Ovary (tissue), 9 donors: Measurements from ENCODE around the gene ASPHD1. TPM values are rescaled to one million over a fixed set of nuclear protein-coding genes. Genes with fewer than 3 reads are reported as not detected.
"Not testable (repeated sequence)": the region's sequence is repeated elsewhere in the genome, so short reads cannot be mapped to it uniquely, and the experiment has no call there.

Experiments
- DNase-seq, 5 donors: peaks; one replicate each; pipeline ENCODE4 v3.0.0-alpha.2; 2019 to 2020
- H3K27ac ChIP-seq, 2 donors: fragments of 200-600 bp; one replicate each; pipeline versions ENCODE4 v1.5.1 to v1.8.0; 2019 to 2022
- H3K27me3 ChIP-seq: fragments of 200-600 bp; one replicate; pipeline ENCODE4 v1.8.0; 2022
- H3K36me3 ChIP-seq: fragments of 200-600 bp; sonication (generic); one replicate; pipeline ENCODE4 v1.5.1; 2019
- H3K4me1 ChIP-seq: one replicate; pipeline ENCODE4 v1.8.1; 2013; ENCODE audit warnings: mild to moderate bottlenecking, moderate library complexity; ENCODE audit not compliant: insufficient read depth
- H3K4me3 ChIP-seq: fragments of 200-600 bp; sonication (generic); one replicate; pipeline ENCODE4 v1.5.1; 2017
- H3K9me3 ChIP-seq, 2 donors: fragments of 200-600 bp in 1 of 2; sonication (generic) in 1 of 2; one replicate each; pipeline versions ENCODE4 v1.5.1 to v1.8.1; 2013 to 2019; ENCODE audit warnings: mild to moderate bottlenecking in 1 of 2, moderate library complexity in 1 of 2
- EP300 ChIP-seq: sonication (generic); formaldehyde crosslinking; IDR thresholded peaks from one replicate; pipeline ENCODE4 v1.6.1; 2017; ENCODE audit warnings: antibody characterized with exemption
- POLR2A ChIP-seq: fragments of 450-650 bp; IDR thresholded peaks from one replicate; pipeline ENCODE4 v1.6.1; 2017; ENCODE audit warnings: antibody characterized with exemption, mild to moderate bottlenecking, moderate library complexity
- WGBS, 3 donors: extraction: QIAGEN DNeasy Blood & Tissue Kit in 1 of 3; methylation state at CpG; one replicate each; pipeline versions ENCODE4 v1.1.5 to v1.1.7; 2013 to 2017; 5-methylcytosine and 5-hydroxymethylcytosine counted together
- intact Hi-C, 4 donors: fragments of 100-400 bp; cut with DNase I; formaldehyde crosslinking; loops; one replicate each; pipeline versions ENCODE4 v1.11.0 to v1.15.1; 2022 to 2023
- polyA plus RNA-seq, 2 donors: library from polyadenylated mRNA; stranded (reverse); fragments of 200-250 nt in 1 of 2; fragments of 350-450 nt in 1 of 2; fragmentation: Illumina TruSeq in 1 of 2; extraction: RNeasy Lipid Tissue Mini Kit (QIAGEN cat#74804) in 1 of 2; gene quantifications; one replicate each; pipeline ENCODE4 v1.2.3, GENCODE V29; 2013 to 2014
- total RNA-seq, 7 donors: library from RNA; depleted of rRNA in 2 of 7; stranded (reverse); fragments of >200 nt in 2 of 7; fragmentation: NEBNext Ultra II Directional in 3 of 7; extraction: Animal tissue kit (Norgen Biotek cat#: 25700) in 3 of 7; gene quantifications; one replicate each; pipeline versions ENCODE4 v1.1.0 to v1.2.4, GENCODE V29; 2016 to 2023
- TF ChIP-seq, protein P1 (sequence below), 3 donors: fragments of 450-650 bp in 2 of 3; fragments of 200-600 bp in 1 of 3; IDR thresholded peaks; one replicate each; pipeline versions ENCODE4 v1.5.1 to v1.8.0; 2016 to 2022; ENCODE audit warnings: antibody characterized with exemption in 3 of 3, mild to moderate bottlenecking in 1 of 3
- donor health status: DM: no; HTN: no; CAD: no; lungs with moderate emphysema.
- donor health status: DM: no; HTN: no; CAD: no.
- donor health status: Bipolar disorder and iron deficiency.
- donor health status: DM: yes; HTN: yes; CAD: no.
- donor health status: DM: no; HTN: no; CAD: no.
- donor health status: DM: yes; HTN: yes; CAD: no.

The ASPHD1 gene
- total and polyA plus RNA-seq, 9 donors = 0.38 to 7.8 (median 1.2) TPM; not detected in 1

DNA sequence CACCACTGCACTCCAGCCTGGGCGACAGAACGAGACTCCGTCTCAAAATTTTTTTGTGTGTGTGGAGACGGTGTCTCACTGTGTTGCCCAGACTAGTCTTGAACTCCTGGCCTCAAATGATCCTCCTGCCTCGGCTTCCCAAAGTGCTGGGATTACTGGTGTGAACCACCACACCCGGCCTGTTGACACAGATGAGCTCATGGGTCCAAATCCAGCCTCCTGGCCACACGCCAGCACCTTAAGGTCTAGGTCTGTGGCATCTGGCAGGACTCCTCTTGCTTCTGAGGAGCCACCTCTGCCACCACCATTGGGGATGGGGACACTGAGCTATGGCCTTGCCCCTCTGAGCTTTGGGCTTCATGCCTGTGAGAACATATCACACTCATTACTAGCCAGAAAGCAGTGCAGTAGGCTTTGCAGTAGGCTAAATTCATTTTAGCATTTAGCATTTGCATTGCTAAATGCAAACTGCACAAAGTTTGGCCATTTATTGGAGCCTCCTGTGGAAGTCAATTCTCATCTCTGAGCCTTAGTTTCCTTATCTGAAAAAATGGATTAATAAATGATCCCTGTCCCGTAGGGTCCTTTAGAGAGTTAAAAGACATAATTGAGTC, 31.8 kb upstream of the ASPHD1 start:
- intact Hi-C loops = loop anchor here in 1 of 4 donors (10.0 kb wide), 1 partner anchor 136 kb away; no protein-coding TSS in a partner anchor
- 71 to 73% (median 71%) methylated on average over 8 of the region's 8 CpGs for WGBS, 3 donors
- TF ChIP-seq POLR2A (no peak), EP300 (no peak)
- TF ChIP-seq, protein P1, sequence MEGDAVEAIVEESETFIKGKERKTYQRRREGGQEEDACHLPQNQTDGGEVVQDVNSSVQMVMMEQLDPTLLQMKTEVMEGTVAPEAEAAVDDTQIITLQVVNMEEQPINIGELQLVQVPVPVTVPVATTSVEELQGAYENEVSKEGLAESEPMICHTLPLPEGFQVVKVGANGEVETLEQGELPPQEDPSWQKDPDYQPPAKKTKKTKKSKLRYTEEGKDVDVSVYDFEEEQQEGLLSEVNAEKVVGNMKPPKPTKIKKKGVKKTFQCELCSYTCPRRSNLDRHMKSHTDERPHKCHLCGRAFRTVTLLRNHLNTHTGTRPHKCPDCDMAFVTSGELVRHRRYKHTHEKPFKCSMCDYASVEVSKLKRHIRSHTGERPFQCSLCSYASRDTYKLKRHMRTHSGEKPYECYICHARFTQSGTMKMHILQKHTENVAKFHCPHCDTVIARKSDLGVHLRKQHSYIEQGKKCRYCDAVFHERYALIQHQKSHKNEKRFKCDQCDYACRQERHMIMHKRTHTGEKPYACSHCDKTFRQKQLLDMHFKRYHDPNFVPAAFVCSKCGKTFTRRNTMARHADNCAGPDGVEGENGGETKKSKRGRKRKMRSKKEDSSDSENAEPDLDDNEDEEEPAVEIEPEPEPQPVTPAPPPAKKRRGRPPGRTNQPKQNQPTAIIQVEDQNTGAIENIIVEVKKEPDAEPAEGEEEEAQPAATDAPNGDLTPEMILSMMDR (IDR thresholded peaks at IDR 0.05) = no peak
- Histone ChIP-seq H3K27ac (no peak overlapping the region), H3K4me3 (no peak overlapping the region), H3K9me3 (no peaks in the 10 kb centered on the region), H3K36me3 (no peaks in the 10 kb centered on the region), H3K27me3 (no peaks in the 10 kb centered on the region), H3K4me1 (no peaks in the 10 kb centered on the region)
- DNase-seq = no peak

DNA sequence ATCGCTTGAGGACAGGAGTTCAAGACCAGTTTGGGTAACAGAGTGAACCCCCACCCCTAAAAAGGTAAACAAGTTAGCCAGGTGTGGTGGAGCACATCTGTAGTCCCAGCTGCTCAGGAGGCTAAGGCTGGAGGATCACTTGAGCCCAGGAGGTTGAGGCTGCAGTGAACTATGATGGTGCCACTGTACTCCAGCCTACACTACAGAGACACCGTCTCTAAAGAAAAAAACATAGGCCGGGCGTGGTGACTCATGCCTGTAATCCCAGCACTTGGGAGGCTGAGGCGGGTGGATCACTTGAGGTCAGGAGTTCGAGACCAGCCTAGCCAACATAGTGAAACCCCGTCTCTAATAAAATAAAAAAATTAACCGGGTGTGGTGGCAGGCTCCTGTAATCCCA, 31.2 kb upstream of the ASPHD1 start:
- intact Hi-C loops = loop anchor here in 1 of 4 donors (10.0 kb wide), 1 partner anchor 136 kb away; no protein-coding TSS in a partner anchor
- not testable (repeated sequence) for H3K27ac ChIP-seq, H3K36me3 ChIP-seq, H3K4me1 ChIP-seq, H3K9me3 ChIP-seq, H3K27me3 ChIP-seq, DNase-seq, H3K4me3 ChIP-seq
- 86 to 88% (median 88%) methylated on average over 8 of the region's 8 CpGs for WGBS, 3 donors

DNA sequence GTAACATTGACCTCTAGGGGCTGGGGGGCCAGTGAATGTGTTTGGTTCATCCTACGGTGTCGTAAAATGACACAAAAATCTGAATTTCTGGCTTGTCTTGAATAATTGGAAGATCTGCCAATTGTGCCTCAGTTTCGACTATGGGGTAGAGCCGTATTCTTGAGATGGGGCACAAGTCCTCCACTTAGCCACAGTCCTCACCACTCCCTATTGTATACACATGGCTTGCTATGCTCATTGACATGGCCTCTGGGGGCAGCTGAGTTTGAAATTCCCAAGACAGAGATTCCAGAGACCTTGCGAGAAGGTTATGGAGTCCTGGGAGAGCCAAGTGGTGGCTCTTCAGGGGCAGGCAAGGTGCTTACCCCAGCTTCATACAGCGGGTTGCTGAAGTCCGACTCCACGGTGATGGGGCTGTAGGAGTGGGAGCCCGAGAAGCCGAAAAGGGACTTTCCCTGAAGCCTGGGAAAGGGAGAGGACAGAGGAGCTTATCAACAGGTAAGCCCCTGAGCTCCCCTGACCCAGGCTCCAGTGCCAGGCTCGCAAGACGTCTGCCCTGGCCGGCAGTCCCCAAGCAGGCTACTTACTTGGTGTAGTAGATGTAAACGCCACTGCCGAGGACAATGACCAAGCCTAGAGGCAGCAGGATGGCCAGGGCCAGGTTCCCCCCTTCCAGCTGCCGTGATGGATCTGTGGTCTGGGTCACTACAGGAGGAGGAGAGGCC, 28.3 kb upstream of the ASPHD1 start:
- 92 to 94% (median 93%) methylated on average over 16 of the region's 16 CpGs for WGBS, 3 donors
- H3K27ac ChIP-seq = no peak overlapping the region
- intact Hi-C loops = loop anchor here in 1 of 4 donors (5.0 kb wide), 1 partner anchor 40 kb away; no protein-coding TSS in a partner anchor
- TF ChIP-seq POLR2A = no peak
- no peak for TF ChIP-seq EP300
- TF ChIP-seq, protein P1 (IDR thresholded peaks at IDR 0.05) = no peak
- H3K4me3 ChIP-seq = no peak overlapping the region
- no peak for DNase-seq
- H3K4me1 ChIP-seq = no peaks in the 10 kb centered on the region
- no peaks in the 10 kb centered on the region for H3K9me3 ChIP-seq
- H3K27me3 ChIP-seq = no peaks in the 10 kb centered on the region
- no peaks in the 10 kb centered on the region for H3K36me3 ChIP-seq

DNA sequence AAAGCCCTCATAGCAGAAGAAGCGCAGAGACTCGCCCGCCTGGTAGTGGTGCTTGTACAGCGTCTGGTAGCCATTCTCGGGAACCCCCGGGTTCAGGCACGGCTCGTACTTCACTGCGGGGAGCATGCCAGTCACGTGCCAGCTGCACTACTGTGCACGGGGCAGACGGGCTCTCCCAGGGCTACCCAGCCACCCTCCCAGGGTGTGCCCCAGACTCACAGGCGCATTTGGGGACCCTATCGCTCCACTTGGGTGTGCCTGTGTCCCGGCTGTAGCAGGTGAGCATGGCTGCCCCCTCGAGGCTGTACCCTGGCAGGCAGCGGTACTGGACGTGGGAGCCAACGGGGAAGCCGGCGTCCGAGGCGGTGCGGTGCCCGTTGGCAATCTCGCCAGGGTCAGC, 27.0 kb upstream of the ASPHD1 start:
- H3K27me3 ChIP-seq = no peaks in the 10 kb centered on the region
- H3K9me3 ChIP-seq = no peaks in the 10 kb centered on the region
- no peak overlapping the region for H3K4me3 ChIP-seq
- H3K4me1 ChIP-seq = no peaks in the 10 kb centered on the region
- intact Hi-C loops = loop anchor here in 1 of 4 donors (5.0 kb wide), 1 partner anchor 39 kb away; no protein-coding TSS in a partner anchor
- 92 to 93% (median 92%) methylated on average over 23 to 26 of the region's 26 CpGs for WGBS, 3 donors
- no peak overlapping the region for H3K27ac ChIP-seq
- TF ChIP-seq POLR2A (no peak), EP300 (no peak)
- TF ChIP-seq, protein P1 (IDR thresholded peaks at IDR 0.05) = no peak
- no peak for DNase-seq
- no peaks in the 10 kb centered on the region for H3K36me3 ChIP-seq

DNA sequence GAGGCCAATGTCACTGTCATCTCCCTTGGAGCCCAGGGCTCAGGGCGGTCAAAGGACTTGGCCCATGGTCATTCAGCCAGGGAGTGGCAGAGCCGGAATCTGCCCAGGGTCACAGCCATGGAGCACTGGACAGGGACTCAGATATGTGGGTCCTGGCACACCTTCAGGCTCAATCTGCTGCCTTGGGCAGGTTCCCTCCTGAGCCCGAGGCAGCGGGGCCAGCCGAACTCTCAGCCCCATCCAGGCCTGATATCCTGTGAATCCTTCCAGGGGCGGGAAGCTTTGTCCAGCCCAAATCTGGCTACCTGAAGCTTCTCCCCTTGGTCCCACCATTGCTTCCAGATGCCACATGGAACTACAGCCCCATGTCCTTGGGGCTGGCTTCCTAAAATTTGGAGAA, 25.1 kb upstream of the ASPHD1 start:
- 91 to 95% (median 92%) methylated on average over 6 of the region's 6 CpGs for WGBS, 3 donors
- no peak for DNase-seq
- no peaks in the 10 kb centered on the region for H3K4me1 ChIP-seq
- H3K36me3 ChIP-seq = no peaks in the 10 kb centered on the region
- no peak overlapping the region for H3K27ac ChIP-seq
- H3K4me3 ChIP-seq = no peak overlapping the region
- TF ChIP-seq POLR2A = no peak
- TF ChIP-seq EP300 = no peak
- TF ChIP-seq, protein P1 (IDR thresholded peaks at IDR 0.05) = no peak
- intact Hi-C loops = no loop called here
- H3K9me3 ChIP-seq = no peaks in the 10 kb centered on the region
- H3K27me3 ChIP-seq = no peaks in the 10 kb centered on the region
